Progenitor cell of endocrine pancreas (in vitro differentiated cells): ENCODE results near the gene UGT1A4. TPM values are rescaled to one million over a fixed set of nuclear protein-coding genes. Genes with fewer than 3 reads are reported as not detected.
A peak's percentile ranks its signal among the peaks of the same experiment; 100 is the strongest.

Experiments
- DNase-seq: peaks from one replicate; pipeline ENCODE4 v3.0.0; 2021; ENCODE audit warnings: low spot score; ENCODE audit not compliant: unreplicated experiment
- H3K27ac Mint-ChIP-seq: 2 replicates; pipeline ENCODE4 v1.8.0; 2021; ENCODE audit warnings: mild to moderate bottlenecking, moderate library complexity, mixed read lengths
- H3K27me3 Mint-ChIP-seq: 2 replicates; pipeline ENCODE4 v1.8.0; 2021; ENCODE audit warnings: mixed read lengths
- H3K36me3 Mint-ChIP-seq: 2 replicates; pipeline ENCODE4 v1.8.0; 2022; ENCODE audit warnings: mixed read lengths; ENCODE audit not compliant: insufficient read depth
- H3K4me1 Mint-ChIP-seq: 2 replicates; pipeline ENCODE4 v1.8.0; 2021; ENCODE audit warnings: low read depth, mixed read lengths
- H3K4me3 Mint-ChIP-seq: 2 replicates; pipeline ENCODE4 v1.8.0; 2021; ENCODE audit warnings: low read depth, mild to moderate bottlenecking, moderate library complexity, mixed read lengths
- H3K9me3 Mint-ChIP-seq: 2 replicates; pipeline ENCODE4 v1.8.0; 2021; ENCODE audit warnings: low read depth, mixed read lengths
- total RNA-seq: library from RNA; stranded (reverse); gene quantifications from 2 replicates; pipeline ENCODE4 v1.2.1, GENCODE V29; 2021
- TF ChIP-seq, protein P1 (sequence below): fragments of 200-600 bp; sonication (generic); IDR thresholded peaks from one replicate; pipeline ENCODE4 v1.5.0; 2021; ENCODE audit warnings: antibody characterized with exemption, mild to moderate bottlenecking; ENCODE audit not compliant: unreplicated experiment

UGT1A4 gene
- total RNA-seq, 1 donor from 2014 or later: not detected

DNA sequence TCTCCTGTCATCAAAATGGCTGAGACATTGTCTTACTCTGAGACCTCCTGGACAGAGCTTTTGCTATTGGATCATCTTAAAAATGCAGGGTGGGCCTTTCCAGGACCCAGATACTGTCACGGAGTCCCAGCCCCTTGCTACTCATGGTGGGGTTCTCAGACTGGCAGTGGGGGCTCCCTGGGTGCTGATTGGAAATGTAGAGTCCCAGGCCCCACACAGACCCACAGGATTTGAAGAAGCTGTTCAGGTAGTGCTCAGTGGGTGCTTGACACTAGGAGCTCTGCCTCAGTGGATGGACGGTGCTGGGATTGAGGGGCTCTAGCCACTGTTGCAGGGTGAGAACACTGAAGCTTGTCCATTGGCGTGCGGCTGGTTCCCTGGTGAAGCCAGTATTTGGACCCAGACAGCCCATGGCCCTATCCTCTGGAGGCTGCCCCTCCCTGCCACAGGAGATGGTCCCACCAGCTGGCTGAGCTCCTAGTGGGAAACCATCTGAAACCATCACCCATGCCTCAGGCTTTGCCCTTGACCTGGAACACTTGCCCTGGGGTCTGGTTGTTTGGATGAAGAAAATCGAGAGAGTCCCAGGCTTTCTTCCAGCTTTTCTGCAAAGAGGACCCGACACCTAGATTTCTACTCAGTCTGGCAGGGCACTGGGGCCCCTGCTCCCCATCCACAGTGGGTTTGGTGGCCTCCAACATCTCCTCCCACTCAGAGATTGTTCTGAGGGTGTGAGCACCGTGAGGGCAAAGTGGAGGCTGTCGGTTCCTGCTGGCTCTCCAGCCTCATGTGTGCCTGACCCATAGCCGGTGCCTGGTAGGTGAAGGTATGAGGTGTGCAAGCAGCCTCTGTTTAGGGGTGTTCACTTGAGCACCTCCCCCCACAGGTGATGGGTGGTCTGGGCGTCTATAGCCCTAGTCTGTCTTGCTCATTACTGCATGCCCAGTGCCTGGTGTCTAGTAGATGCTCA lies 89.7 kb downstream of the UGT1A4 start:
- TF ChIP-seq, protein P1, sequence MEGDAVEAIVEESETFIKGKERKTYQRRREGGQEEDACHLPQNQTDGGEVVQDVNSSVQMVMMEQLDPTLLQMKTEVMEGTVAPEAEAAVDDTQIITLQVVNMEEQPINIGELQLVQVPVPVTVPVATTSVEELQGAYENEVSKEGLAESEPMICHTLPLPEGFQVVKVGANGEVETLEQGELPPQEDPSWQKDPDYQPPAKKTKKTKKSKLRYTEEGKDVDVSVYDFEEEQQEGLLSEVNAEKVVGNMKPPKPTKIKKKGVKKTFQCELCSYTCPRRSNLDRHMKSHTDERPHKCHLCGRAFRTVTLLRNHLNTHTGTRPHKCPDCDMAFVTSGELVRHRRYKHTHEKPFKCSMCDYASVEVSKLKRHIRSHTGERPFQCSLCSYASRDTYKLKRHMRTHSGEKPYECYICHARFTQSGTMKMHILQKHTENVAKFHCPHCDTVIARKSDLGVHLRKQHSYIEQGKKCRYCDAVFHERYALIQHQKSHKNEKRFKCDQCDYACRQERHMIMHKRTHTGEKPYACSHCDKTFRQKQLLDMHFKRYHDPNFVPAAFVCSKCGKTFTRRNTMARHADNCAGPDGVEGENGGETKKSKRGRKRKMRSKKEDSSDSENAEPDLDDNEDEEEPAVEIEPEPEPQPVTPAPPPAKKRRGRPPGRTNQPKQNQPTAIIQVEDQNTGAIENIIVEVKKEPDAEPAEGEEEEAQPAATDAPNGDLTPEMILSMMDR: no peak
- Mint-ChIP-seq H3K27me3 (peaks cover 20% of the 10 kb centered on the region), H3K27ac (no peak overlapping the region), H3K9me3 (no peaks in the 10 kb centered on the region), H3K36me3 (no peaks in the 10 kb centered on the region), H3K4me1 (no peaks in the 10 kb centered on the region), H3K4me3 (no peak overlapping the region)
- DNase-seq: peak; percentile 3

DNA sequence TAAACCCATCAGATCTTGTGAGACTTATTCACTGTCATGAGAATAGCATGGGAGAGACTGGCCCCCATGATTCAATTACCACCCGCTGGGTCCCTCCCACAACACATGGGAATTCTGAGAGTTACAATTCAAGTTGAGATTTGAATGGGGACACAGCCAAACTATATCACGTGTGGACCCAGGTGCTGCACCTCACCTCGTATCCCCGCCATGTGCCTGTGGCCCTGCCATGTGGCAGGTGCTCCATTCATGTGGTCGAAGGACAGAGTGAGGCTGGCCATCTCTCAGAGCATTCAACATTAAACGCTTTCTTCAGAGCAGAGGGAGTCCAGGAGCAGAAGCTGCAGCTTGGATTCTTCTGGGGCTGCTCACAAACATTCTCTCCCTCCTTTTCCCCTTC lies 91.8 kb downstream of the UGT1A4 start:
- Mint-ChIP-seq H3K27me3 (peaks cover 6% of the 10 kb centered on the region), H3K4me1 (no peaks in the 10 kb centered on the region), H3K27ac (no peak overlapping the region), H3K9me3 (no peaks in the 10 kb centered on the region), H3K36me3 (no peaks in the 10 kb centered on the region), H3K4me3 (no peak overlapping the region)
- no peak for DNase-seq
- TF ChIP-seq, protein P1: no peak

DNA sequence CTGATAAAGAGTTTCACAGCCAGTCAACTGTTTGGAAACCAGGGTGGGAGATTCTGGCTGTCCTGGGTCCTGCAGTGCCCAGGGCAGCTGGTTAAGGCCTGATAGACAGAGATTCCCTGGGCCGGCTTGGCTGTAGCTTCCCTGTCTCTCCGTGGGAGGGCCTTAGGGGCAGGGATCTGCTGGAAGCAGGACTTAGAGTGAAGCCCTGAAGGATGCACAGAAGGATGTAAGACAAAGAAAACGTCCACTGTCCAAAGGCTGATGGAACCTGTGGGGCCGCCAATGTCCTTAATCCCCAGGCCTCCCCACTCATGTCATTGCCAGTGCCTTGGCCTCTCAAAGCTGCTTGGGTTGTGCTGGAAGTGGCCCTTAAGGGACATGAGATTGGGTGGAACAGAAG lies 92.6 kb downstream of the UGT1A4 start:
- Mint-ChIP-seq H3K4me3 (no peak overlapping the region), H3K36me3 (no peaks in the 10 kb centered on the region), H3K27ac (no peak overlapping the region), H3K9me3 (no peaks in the 10 kb centered on the region), H3K4me1 (no peaks in the 10 kb centered on the region), H3K27me3 (peaks cover 4% of the 10 kb centered on the region)
- DNase-seq: no peak
- TF ChIP-seq, protein P1: no peak

DNA sequence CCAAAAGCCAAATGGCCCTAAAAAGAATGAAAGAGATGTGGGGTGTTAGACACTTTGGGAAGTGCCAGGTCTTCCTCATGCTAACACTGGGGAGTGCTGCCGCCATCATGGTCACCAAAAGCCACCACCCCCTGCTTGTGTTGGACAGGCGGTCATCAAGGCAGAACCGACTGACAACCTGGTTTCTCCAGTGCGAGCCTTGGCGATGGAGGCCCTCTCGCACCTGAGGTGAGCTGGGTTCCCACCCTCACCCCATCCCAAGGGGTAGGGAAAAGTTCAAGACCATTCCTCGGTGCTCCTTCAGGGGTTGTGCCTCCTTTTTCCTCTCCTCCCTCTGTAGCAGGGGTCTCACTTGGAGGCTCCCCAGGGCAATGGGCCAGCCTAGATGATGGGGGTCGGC lies 93.2 kb downstream of the UGT1A4 start:
- no peak overlapping the region for H3K27ac Mint-ChIP-seq
- H3K36me3 Mint-ChIP-seq: no peaks in the 10 kb centered on the region
- TF ChIP-seq, protein P1: no peak
- no peak overlapping the region for H3K4me3 Mint-ChIP-seq
- no peak for DNase-seq
- peaks cover 4% of the 10 kb centered on the region for H3K27me3 Mint-ChIP-seq
- H3K4me1 Mint-ChIP-seq: no peaks in the 10 kb centered on the region
- no peaks in the 10 kb centered on the region for H3K9me3 Mint-ChIP-seq

DNA sequence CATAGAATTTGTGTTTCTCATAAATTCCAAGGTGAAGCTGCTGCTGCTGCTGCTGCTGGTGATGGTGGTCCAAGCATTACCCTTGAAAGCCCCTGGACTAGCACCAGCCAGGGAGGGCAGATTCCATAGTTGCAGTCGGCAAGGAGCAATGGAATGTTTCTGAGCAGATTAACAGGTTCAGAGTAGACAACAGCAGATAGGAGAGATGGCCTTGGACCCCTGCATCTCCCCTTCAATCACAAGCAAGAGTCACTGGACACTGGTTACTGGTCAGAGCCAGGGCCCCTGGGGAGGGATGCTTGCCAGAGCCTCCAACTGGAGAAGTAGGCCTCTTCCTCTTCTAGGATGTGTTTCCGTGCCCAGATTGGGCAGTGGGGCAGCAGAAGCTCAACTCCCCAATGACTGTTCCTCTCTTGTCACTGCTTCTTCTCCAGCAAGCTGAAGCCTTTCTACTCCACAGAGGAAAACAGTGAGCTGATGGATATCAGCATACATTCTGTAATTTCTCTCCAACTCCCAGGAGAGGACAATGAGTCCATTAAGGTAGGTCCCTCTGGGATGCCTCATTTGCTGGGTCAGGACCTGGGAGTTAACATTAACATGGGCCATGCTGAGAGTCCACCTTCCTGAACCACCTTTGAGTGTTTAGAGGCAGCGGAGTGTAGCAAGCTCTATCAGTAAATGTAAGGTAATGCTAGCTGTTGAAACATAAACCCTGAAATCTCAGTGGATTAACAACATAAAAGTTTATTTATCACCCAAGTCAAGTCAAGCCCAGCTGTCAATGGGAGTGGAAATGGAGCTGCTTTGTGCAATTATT lies 94.9 kb downstream of the UGT1A4 start:
- Mint-ChIP-seq H3K4me1 (no peaks in the 10 kb centered on the region), H3K27ac (no peak overlapping the region), H3K27me3 (peaks cover 4% of the 10 kb centered on the region), H3K4me3 (no peak overlapping the region), H3K36me3 (no peaks in the 10 kb centered on the region), H3K9me3 (no peaks in the 10 kb centered on the region)
- no peak for DNase-seq
- TF ChIP-seq, protein P1: no peak
